DOHH2 (cell line): ENCODE data around the gene CDK18.

Experiments
- CTCF ChIP-seq: fragments of 200-600 bp; sonication (generic); IDR thresholded peaks from one replicate; pipeline ENCODE4 v1.5.1; 2014; ENCODE audit warnings: antibody characterized with exemption, mild to moderate bottlenecking, low read depth, low read length; ENCODE audit not compliant: poor library complexity, severe bottlenecking
- EZH2phosphoT487 ChIP-seq: fragments of 200-600 bp; sonication (generic); IDR thresholded peaks from 2 replicates; pipeline ENCODE4 v1.6.1; 2017; ENCODE audit warnings: borderline replicate concordance, mild to moderate bottlenecking, antibody characterized with exemption, low read length, moderate library complexity, mixed read lengths

GRCh38 chr1:205510308-205510950, 6.0 kb downstream of the CDK18 start:
- no peak for TF ChIP-seq CTCF
- TF ChIP-seq EZH2phosphoT487: no peak
